Measurements from ENCODE around the gene PTPN4. TPM values are rescaled to one million over a fixed set of nuclear protein-coding genes. Genes with fewer than 3 reads are reported as not detected.

Gene PTPN4
- 40.0 and 46.3 TPM in 2 replicates for total RNA-seq

GRCh38 chr2:119759451-119760236 is at the start of gene PTPN4:
PTPN4 (plus strand) TSS chr2:119759922; CDS start chr2:119809854, 49,932 bp downstream.

GRCh38 chr2:120012771-120013596 is 253.3 kb downstream of the PTPN4 start, which contains the start of gene EPB41L5:
EPB41L5 (plus strand) TSS chr2:120013077; CDS start chr2:120019085, 6,008 bp downstream.

Other genes starting within 250 kb of the PTPN4 start
- gene SCTR, start 235.4 kb upstream of the PTPN4 start, total RNA-seq, result not detected in 2 replicates
- not detected in 2 replicates for gene CFAP221, start 215.5 kb upstream of the PTPN4 start, total RNA-seq
- 8.2 and 9.1 TPM in 2 replicates for gene TMEM177, start 80.7 kb upstream of the PTPN4 start, total RNA-seq